ENCODE measurements around the gene LGALS3BP. TPM values are rescaled to one million over a fixed set of nuclear protein-coding genes. Genes with fewer than 3 reads are reported as not detected.

Gene LGALS3BP
- total RNA-seq, 2 experiments from 2014 or later = 0.88 to 1.7 TPM

GRCh38 chr17:78985395-78985794, 5.7 kb upstream of the LGALS3BP start:
- H3K79me2 ChIP-seq (ENCODE audit: insufficient read depth, low read depth, low read length) = no peaks in the 10 kb centered on the region
- ChIA-PET POLR2A (interaction anchor here (0.5 kb wide), 1 partner anchor 278 kb away, joined by 3 read pairs; no protein-coding TSS in a partner anchor), CTCF (ENCODE audit: unreplicated experiment) (no interaction called here)
- intact Hi-C loops (cut with micrococcal nuclease; ENCODE audit: unreplicated experiment) = no loop called here
- H3K9me3 ChIP-seq (ENCODE audit: low read length) = no peaks in the 10 kb centered on the region
- H3K36me3 ChIP-seq (ENCODE audit: insufficient read depth, low read length) = peaks cover 10% of the 10 kb centered on the region
- no peak overlapping the region; the same call in 1 of the 2 replicates for H2AFZ ChIP-seq (ENCODE audit: low read length)
- no peak for DNase-seq (ENCODE audit: low spot score)
- no TSS peak for BruUV-seq (replicated peaks)
- H3K9me2 ChIP-seq (ENCODE audit: insufficient read depth, low read length) = no peaks in the 10 kb centered on the region
- H3K4me2 ChIP-seq (ENCODE audit: low read length) = 0 out of 2 replicates have a peak overlapping the region, but pooled peaks have one; percentile 30
- TF ChIP-seq EZH2phosphoT487 (IDR thresholded peaks at IDR 0.05; ENCODE audit: borderline replicate concordance, low read depth, low read length) (no peak), CTCF (conservative IDR thresholded peaks at IDR 0.05; ENCODE audit: low read length) (no peak)
- no peak overlapping the region for H3K27ac ChIP-seq (ENCODE audit: low read depth, low read length, poor library complexity, severe bottlenecking)
- no peak overlapping the region for H3K4me3 ChIP-seq (ENCODE audit: low read depth, low read length, poor library complexity, severe bottlenecking)
- H3K4me1 ChIP-seq (ENCODE audit: insufficient read depth, low read length, poor library complexity, severe bottlenecking) = peaks cover 16% of the 10 kb centered on the region
- no peaks in the 10 kb centered on the region for H4K20me1 ChIP-seq (ENCODE audit: insufficient read depth, low read length)

DNA sequence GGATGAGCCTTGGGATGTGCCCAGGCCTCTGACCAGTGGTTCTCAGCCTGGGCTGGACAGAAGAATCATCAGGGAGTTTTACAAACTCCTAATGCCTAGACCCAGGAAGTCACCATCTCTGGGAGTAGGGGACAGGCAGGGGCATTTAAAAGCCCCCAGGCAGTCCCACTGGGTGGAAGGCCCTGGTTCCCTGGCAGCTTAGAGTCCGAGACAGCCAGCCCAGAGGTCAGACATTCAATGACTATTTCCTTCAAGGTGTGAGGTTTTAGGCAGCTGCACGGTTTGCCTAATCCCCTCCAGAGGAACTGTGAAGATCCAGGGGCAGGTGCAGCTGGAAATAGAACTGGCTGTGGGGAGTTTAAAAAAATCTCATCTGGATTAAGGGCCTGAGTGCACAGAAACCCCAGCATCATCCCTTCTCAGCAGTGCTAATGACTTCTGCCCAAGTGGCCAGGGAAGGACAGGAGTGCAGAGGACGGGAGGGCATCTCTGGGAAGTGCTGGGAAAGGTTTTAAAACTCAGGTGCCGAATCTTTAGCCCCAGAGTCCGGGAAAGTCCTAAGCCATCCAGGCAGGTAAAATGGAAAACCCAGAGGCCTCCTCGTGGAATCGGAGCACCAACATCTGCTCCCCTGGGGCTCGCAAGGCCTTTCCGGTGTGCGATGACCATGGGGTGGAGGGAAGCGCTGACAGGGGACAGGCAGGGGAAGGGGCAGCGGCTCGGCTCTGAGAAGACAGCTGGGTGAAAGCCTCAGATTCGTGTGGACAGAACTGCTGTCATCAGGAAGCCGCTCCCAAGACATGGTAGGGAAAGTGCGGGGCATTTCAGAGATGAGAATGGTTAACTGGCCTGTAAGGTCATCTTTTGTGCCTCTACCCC, 1.5 kb upstream of the LGALS3BP start:
- Histone ChIP-seq H3K9me3 (ENCODE audit: low read length) (no peaks in the 10 kb centered on the region), H3K27ac (ENCODE audit: low read depth, low read length, poor library complexity, severe bottlenecking) (no peak overlapping the region), H2AFZ (ENCODE audit: low read length) (no peak overlapping the region), H3K36me3 (ENCODE audit: insufficient read depth, low read length) (no peaks in the 10 kb centered on the region), H3K79me2 (ENCODE audit: insufficient read depth, low read depth, low read length) (no peaks in the 10 kb centered on the region), H3K4me1 (ENCODE audit: insufficient read depth, low read length, poor library complexity, severe bottlenecking) (peaks cover 7% of the 10 kb centered on the region), H4K20me1 (ENCODE audit: insufficient read depth, low read length) (no peaks in the 10 kb centered on the region), H3K4me2 (ENCODE audit: low read length) (no peak overlapping the region), H3K4me3 (ENCODE audit: low read depth, low read length, poor library complexity, severe bottlenecking) (no peak overlapping the region), H3K9me2 (ENCODE audit: insufficient read depth, low read length) (no peaks in the 10 kb centered on the region)
- TF ChIP-seq CTCF (conservative IDR thresholded peaks at IDR 0.05; ENCODE audit: low read length) (no peak), EZH2phosphoT487 (IDR thresholded peaks at IDR 0.05; ENCODE audit: borderline replicate concordance, low read depth, low read length) (no peak)
- ChIA-PET CTCF (ENCODE audit: unreplicated experiment) (no interaction called here), POLR2A (no interaction called here)
- no peak for DNase-seq (ENCODE audit: low spot score)
- intact Hi-C loops (cut with micrococcal nuclease; ENCODE audit: unreplicated experiment) = no loop called here
- BruUV-seq (replicated peaks) = no TSS peak

GRCh38 chr17:78980624-78980972, 875 bp upstream of the LGALS3BP start:
- intact Hi-C loops (cut with micrococcal nuclease; ENCODE audit: unreplicated experiment) = no loop called here
- peaks cover 7% of the 10 kb centered on the region for H3K4me1 ChIP-seq (ENCODE audit: insufficient read depth, low read length, poor library complexity, severe bottlenecking)
- no peak overlapping the region for H3K4me3 ChIP-seq (ENCODE audit: low read depth, low read length, poor library complexity, severe bottlenecking)
- H3K4me2 ChIP-seq (ENCODE audit: low read length) = no peak overlapping the region
- H3K27ac ChIP-seq (ENCODE audit: low read depth, low read length, poor library complexity, severe bottlenecking) = no peak overlapping the region
- H3K79me2 ChIP-seq (ENCODE audit: insufficient read depth, low read depth, low read length) = no peaks in the 10 kb centered on the region
- H3K36me3 ChIP-seq (ENCODE audit: insufficient read depth, low read length) = no peaks in the 10 kb centered on the region
- no peak for DNase-seq (ENCODE audit: low spot score)
- TF ChIP-seq CTCF (conservative IDR thresholded peaks at IDR 0.05; ENCODE audit: low read length) (no peak), EZH2phosphoT487 (IDR thresholded peaks at IDR 0.05; ENCODE audit: borderline replicate concordance, low read depth, low read length) (no peak)
- POLR2A ChIA-PET = no interaction called here
- CTCF ChIA-PET (ENCODE audit: unreplicated experiment) = no interaction called here
- H3K9me2 ChIP-seq (ENCODE audit: insufficient read depth, low read length) = no peaks in the 10 kb centered on the region
- no TSS peak for BruUV-seq (replicated peaks)
- H2AFZ ChIP-seq (ENCODE audit: low read length) = no peak overlapping the region
- H3K9me3 ChIP-seq (ENCODE audit: low read length) = no peaks in the 10 kb centered on the region
- H4K20me1 ChIP-seq (ENCODE audit: insufficient read depth, low read length) = no peaks in the 10 kb centered on the region

Data from OCI-LY7 (cell line).